Fibroblast of skin of scalp (primary cell): Measurements from ENCODE around the gene PLEKHM1.

ENCODE experiments used
- DNase-seq: peaks from one replicate; pipeline ENCODE4 v3.0.0-alpha.2; 2013

Gene PLEKHM1

DNA sequence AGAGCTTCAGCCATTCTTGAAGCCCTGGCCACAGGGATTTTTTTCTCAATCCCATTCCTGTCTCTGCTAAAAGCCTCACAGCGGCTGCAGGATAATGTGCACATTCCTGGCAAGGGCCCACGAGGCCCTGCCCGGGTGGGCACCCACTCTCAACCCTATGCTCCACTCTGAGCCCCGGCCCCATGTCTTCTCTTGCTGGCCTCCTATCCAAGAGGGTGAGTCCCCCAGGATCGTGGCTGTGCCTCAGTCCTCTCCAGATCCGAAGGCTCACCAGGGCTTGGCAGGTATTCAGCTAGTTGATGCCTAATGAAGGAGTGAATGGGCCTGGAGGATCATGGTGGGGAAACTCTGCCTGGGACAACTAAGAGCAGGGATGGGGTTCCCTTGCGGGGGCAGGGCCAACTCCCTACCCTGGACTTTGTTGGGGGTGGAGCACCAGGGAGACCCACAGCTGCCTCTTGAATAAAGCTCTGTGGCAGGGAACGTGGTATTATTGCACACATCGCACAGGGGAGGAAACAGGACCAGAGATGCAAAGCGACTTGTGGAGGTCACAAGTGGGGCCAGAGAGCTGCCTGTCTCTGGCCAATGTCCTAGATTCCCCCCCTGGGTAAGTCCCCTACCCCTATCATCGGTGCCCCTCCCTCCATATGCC lies 63.2 kb downstream of the PLEKHM1 start:
- DNase-seq, result no peak

DNA sequence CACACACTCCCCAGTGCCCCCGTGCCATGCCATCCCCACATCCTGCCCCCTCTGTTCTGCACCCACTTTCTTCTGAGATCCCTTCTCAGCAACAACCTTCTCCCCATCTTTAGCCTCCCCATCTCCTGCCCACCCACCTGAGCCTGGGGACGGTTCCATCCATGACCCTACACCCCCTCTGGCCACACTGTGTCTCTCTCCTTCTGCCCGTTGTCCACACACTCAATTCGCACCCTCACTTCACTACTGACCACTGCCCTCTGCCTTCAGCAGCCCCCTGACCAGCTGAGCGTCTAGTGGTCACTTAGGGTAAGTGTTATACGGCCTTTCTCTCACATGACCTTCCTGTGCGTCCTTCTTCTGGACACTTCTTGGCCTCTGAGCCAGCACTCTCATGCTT lies 64.0 kb downstream of the PLEKHM1 start:
- no peak for DNase-seq

DNA sequence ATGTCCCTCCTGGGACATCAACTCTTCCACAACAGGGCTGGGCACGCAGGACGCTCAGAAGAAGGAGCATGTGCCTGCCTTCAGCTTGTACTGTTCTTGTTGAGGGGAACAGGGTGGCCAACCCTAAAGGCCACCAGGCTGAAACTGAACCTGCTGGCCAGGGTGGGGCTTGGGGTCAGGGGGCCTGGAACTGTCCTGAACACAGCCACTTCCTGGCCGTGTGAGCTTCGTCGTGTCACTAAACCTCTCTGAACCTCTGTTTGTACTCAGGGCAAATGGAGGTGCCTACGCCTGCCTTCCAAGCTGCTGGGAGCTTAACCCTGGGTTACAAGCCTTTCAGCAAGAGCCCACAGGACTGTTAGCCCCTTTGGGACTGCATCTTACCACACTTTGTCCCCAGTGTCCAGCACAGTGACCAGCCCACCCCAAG lies 64.5 kb downstream of the PLEKHM1 start:
- no peak for DNase-seq

DNA sequence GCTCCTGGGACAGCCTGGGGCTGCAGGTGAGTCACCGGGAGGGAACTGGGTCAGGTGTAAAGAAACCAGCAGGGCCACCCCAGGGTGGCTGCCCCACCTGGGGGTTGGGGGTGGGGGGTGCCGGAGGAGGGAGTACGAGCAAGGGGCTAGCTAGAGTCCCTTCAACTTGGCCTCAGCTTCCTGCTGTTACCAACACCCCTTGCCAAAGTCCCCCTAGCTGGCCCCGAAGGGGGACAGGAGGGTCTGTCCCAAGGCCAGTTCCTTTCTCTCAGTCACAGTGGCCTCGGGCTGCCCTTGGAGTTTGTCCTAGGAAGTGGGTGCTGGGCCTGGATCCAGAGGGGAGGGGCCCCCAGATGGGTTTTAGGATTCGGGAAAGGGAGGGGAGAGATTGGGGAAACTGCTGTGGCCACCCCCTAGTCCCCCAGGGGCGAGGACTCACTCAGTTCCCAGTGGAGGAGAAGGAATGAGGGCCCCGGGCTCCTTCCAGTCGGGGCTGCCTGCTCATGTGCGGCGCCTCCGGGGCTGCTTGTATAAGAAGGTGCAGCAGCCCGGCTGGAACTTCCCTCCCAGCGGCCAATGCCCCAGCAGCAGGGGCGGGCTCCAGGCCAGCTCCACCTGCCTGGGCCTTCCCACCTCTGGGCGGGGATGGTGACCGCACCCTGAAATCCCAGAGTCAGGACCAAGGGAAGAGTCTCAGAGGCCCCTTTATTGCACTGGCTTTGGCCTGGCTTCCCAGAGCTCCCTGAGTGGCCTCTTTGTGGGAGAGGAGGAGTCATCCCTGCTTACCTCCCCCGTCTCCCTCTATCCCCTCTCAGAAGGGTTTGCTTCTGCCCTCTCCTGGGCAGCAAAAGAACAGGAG lies 65.2 kb downstream of the PLEKHM1 start:
- DNase-seq, result peak; percentile 76

DNA sequence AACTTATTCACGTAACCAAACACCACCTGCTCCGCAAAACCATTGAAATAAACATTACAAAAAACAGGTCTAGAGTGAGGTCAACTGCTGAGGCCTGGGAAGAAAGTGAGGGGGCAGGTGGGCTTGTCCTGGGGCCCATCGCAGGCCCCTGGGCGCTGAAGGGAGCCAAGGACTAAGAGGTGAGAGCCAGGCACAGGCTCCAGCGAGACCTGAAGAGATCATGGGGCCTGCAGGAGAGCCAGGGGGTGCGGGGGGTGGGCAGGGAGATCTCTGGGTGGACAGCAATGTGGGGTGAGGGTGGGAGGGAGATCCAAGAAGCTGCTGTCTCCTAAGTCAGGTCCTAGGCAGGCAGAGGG lies 65.8 kb downstream of the PLEKHM1 start:
- no peak for DNase-seq

DNA sequence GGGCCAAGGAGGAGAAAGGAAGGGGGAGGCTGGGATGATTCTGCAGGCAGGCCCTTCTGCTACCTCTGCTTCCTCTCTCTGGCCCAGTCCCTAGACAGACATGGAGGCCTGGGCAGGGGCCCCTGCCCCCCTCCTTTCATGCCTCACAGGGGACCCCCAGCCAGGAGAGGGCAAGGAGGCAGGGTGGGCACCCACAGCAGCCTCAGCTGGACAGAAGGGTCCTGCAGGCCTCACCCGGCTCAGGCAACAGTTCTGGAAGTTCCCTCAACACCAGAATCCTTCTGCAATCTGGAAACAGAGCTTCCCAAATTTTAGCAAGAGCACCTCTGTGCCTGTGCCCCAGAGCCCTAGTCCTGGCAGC lies 66.6 kb downstream of the PLEKHM1 start:
- DNase-seq, result no peak

DNA sequence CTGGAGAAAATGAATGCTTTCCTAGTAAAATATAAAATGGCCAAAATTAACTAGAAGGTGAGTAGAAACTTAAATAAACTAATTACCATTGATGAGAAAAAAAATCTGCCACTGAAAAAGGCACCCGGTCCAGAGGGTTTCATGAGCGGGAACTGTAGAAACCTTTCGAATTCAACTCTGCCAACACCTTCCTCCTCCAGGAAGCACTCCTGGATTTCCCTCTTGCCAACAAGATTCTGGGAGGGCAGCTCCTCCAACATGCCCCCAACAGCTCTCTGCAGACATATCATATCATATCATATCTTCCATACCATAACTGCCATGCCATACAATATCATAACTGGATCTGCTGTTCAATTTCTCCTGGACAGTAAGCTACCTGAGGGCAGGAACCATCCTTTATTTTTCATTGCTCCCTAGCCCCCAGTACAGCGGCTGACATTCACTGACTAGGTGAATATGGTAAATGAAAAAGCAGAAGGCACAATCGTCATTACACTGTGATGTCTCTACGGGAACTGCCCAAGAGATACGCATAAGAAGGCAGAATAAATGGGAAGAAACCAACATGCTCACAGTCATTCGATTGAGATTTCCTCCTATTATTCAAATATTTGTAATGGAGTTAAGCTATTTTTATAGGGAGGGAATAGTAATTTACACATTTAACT lies 67.1 kb downstream of the PLEKHM1 start:
- no peak for DNase-seq

DNA sequence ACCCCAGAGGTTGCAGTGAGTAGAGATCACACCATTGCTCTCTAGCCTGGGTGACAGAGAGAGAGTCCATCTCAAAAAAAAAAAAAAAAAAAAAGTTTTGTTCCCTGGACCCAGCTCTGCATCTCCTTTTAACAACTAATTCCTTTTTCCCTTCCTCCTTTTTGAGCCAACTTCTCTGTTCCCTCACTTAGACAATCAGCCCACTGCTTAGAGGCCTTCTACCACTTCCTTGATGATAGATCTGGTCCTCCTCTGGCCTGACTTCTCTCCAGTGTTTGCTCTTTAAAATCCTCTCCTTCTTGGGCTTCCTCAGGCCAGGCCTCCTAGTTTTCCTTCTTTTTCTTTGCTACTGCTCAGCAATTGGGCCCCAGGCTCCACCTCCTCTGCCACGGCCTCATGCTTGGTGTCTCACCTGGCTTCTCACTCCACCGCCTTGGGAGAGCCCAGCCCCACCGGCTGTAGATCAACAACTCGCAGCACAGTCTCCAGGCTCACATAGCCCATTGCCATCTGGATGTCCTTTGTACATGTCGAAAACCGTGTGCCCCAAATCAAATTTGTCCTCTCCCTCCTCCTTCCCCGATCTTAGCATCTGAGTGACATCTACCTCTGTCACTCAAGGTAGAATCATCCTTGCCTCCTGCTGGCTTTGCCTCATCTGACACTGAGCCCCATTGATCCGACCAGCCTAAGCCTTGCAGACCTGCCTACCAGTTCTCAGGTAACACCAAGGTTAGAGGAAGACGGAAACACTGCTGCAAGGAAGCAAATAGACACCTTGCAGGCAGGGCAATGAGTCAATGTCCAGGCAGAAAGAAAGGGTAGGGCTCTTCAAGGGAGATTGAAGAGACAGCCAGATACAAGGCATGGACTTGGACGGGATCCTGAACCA lies 75.3 kb downstream of the PLEKHM1 start:
- no peak for DNase-seq

DNA sequence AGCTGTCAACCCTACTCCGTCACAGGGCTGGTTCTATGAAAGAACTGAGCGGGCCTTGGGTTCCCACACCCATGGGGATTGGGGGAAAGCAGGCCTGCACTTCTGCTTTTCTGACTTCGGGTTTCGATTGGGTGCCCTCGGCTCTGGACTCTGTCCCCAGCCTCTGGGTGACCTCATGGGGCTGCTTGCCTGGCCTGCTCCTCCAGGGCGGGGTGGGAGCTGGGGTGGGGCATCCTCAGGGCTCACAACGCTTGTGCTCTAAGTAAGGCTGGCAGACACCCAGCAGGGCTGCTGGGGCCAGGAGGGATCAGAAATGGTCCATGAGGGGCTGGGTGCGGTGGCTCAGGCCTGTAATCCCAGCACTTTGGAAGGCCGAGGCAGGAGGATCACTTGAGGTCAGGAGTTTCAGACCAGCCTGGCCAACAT lies 77.0 kb downstream of the PLEKHM1 start:
- DNase-seq, result no peak

DNA sequence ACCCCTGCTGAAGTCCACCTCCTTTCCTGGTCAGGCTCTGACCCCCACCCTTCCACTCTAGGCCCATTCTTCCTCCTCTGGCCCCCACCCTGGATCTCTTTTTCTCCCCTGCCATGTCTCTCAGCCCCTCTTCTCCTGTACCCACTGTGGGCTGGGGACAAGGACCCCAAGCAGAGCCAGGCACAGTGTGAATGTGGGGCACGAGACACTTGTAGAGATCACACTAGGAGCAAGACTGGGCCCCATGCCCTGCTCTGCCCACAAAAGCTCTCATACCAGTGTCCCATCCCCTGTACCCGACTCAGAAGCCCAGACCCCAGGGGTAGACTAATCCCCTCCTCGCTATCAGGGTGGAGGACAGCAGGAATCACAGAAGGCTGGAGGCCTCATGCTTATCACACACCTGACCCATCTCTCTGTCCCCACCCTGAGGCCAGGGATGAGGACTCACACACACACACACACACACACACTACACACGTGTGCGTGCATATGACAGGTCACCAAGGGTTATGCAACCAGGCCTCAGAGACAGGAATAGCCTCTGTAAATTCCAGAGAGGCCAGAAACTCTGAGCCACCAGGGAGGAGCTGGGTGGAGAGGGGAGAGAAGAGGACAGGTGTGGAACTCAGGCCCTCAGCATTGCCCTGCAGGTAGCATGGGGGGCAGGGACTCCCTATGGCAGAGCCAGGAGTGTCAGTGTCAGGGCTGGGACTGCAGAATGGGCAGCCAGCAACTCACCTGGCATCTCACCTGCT lies 79.0 kb downstream of the PLEKHM1 start:
- no peak for DNase-seq

DNA sequence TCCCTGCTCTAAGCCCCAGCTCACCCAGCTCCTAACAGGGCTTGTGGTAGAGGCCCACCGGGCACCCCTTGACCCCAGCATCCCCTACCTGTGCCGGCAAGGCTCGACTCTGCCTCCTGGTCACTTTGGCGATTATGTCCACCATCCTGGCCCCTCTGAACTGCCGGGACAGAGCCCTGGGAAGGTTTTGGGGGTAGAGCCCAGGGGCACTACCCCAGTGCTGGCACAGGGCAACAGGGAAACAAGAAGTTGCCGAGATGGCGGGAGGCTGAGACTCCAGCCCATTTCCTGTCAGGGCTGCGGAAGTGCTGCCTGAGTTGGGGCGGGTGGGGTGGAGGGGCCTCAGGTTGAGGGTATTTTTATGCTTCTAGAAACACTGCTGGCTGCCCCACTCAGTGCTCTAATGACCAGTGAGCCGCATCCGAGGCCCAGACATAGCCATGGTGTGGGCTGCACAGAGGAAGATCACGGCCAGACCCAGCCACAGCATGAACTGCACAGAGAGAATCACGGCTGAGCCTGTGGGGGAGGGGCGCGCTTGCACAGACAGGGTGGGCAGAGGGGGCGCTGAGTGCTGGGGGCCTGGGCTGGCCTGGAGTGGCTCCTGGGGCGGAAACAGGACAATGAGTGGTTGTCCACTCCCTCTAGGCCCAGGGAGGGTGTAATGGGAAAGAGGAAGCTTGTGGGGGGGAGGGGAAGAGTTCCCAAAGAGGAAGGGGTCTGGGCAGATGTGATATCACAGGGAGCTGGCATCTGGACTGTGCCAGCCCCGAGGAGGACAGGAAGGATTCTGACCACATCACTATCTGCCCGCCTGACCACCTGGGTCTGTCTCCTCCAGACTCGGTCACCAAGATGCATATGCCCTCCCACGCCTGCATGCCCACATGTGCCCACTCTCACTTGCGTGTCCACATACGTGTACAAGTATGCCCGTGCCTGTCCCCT lies 80.1 kb downstream of the PLEKHM1 start:
- no peak for DNase-seq

DNA sequence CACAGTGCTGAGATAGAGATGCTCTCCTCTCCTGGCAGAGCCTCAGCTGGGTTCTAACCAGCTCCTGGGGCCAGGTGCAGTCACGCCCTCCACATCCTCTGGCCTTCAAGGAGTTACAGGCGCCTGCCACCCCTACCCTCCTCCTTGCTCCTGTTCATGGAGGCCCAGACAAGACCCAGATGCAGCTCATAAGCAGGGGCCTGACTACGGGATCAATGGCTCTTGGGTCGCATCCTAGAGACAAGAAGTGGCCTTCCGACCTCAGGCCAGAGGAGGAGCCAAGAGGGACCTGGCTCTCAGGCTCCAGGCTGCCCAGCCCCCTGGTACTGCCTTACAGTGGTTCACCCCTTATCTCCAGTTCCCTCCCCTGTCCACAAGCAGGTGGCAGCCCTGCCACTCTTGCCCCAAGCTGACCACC lies 80.9 kb downstream of the PLEKHM1 start:
- no peak for DNase-seq

DNA sequence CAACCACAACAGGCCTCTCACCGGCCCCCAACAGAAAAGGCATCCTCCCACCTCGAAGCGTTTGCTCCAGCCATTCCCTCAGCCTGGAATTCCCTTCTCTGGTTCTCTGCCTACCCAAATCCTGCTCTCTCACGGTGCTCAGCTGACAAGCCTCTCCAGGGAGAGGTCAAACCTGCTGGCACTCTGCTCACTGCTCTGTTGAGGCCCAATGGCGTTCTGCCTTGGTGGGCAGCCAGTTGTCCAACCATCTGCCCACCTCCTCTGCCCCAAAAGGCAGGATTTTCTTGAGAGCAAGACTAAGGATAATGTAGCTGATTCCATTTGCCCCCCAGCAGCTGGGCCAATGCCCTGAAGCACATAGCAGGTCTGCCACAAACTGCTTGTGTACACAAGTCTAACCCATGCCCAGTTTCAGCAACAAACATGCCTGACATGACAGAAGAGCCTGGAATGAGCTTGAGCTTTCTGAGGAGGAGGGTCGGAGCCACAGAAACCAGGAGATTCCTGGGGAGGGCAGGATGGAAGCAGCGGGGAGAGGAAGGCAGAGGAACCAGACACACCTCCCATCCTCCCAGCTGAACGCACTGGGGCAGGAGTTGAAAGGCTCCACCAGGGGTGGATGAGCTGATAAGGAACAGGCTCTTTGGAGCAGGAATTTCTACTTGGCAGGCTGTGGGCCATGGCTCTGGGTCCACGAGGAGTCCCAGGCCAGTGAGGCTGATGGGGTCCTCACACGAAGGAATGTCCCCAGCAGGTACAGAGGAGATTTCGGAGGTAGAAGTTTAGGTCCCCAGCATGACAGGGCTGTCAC lies 81.7 kb downstream of the PLEKHM1 start:
- peak; percentile 17 for DNase-seq

DNA sequence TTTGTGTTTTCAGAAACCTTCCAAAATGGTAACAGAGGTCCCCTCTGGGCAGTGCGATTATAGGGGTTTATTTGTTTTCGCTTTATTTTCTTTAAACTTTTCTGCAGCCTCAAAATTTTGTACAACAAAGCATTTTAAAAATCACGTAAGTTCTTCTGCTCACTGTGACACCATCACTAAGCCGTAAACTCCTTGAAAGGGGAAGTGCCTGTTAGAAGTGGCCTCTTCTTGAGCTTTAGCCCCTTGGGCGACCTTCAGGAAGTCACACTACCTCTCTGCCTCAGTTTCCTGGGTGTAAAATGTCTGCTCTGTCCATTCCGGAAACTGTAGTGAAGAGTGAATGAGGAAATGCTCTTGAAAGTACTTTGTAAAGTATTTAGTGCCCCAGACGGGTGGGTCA lies 84.4 kb downstream of the PLEKHM1 start:
- no peak for DNase-seq

DNA sequence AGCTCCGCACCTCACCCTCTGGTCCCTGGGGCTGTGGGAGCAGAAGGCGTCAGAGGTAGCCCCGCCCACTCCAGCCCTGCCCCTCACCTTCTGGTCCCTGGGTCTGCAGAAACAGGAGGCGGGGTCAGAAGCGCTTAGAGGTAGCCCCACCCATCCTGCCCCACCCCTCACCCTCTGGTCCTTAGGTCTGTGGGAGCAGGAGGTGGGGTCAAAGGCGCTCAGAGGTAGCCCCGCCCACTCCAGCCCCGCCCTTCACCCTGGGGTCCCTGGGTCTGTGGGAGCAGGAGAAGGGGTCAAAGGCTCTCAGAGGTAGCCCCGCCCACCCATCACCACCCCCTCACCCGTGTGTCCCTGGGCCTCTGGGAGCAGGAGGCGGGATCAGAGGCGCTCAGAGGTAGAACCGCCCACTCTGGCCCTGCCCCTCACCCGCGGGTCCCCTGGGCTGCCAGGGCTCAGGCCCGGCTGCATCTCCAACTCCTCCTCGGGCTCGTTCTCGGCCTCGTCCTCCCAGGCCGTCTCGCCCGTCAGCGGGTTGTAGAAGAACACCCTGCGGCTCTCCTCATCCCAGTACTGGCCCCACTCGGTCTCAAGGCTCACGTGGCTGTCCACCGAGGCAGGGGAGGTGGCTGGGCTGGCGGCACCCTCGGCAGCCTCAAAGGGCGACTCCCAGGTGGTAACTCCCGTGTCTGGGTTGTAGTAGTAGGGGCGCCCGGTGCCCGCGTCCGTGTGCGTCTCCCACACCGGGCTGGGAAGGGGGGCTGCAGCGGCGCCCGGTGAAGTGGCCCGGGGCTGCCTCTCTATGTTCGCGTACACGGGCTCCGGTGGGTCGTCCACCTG lies 85.1 kb downstream of the PLEKHM1 start:
- DNase-seq, result peak; percentile 15

DNA sequence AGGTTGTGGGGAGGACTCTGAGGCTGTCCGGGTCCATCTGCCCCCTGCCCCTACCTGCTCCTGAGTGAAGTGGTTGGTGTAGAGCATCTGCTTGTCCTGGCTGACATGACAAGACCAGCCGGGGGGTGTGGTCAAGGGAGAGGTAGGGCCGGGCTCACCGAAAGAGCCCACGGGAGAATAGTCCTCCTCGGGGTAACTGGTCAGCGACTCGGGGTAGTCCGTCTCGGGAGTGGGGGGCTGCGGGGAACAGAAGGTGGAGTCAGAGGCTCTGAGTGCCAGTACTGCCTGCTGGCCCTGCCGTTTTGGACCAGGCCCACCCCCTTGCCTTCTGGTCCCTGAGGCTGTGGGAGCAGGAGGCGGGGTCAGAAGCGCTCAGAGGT lies 85.7 kb downstream of the PLEKHM1 start:
- no peak for DNase-seq

DNA sequence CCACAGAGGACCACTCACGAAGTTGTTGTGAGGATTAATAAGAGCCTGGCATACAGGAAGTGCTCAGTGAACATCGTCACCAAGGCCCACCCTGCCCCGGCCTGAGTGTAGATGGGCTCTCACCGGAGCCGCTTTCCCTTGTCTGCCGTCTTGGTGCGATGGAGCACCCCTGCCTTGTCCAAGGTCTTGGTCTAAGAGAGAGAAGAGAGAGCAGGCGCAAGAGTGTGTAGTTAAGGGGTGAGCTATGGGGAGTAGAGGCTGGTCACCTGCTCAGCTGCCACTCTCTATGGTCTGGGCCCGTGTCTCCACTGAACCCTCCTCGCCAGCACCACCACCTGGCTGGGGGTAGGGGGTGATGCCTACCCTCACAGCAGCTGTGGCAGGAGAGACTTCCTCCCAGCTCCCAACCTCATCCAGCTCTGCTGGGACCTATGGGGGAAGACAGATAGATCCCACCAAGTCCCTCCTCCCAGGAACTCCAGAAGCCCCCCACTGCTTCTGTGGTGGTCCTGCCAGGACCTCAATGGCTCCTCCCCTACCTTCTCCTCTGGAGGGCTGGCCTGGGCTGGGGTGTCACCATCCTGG lies 86.5 kb downstream of the PLEKHM1 start:
- no peak for DNase-seq

DNA sequence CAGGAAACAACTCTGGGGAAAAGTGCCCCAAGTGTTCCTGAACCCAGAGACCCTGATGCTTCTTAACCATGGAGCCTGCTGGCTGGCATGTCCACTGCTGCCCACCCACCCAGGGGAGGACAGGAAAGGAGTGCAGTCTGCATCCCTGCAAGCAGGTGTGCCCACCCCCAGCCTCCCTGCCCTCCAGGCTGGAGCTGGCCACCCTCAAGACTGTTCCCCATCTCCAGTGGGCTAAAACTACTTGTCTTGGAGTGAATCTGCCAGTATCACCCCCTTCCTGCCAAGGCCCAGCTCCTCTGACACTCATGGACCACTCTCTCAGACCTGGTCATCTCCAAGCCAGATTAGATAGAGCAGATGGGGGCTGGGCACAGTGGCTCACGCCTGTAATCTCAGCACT lies 87.6 kb downstream of the PLEKHM1 start:
- DNase-seq, result no peak

DNA sequence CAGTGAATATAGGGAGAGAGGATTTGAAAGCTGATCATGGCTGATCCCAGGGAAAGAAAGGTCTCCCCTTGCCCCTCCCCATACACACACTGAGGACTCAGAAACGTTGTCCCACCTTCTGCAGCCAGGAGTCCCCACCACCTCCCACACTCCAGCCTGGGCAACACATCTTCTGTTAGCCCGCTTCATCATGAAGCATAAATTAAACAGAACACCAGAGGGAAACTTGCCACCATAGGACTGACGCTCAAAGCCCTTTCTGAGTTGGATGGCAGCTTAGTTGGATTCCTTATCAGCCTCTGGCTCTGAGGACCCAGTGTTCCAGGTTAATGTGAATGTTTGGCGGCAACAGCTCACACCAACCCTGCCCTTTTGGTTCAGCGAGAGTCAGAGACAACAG lies 91.7 kb downstream of the PLEKHM1 start:
- DNase-seq, result no peak
